Measurements from ENCODE around the gene SHROOM3. TPM values are rescaled to one million over a fixed set of nuclear protein-coding genes. Genes with fewer than 3 reads are reported as not detected.

SHROOM3 gene
- total RNA-seq, 1 donor from 2014 or later: 0.55 TPM

DNA sequence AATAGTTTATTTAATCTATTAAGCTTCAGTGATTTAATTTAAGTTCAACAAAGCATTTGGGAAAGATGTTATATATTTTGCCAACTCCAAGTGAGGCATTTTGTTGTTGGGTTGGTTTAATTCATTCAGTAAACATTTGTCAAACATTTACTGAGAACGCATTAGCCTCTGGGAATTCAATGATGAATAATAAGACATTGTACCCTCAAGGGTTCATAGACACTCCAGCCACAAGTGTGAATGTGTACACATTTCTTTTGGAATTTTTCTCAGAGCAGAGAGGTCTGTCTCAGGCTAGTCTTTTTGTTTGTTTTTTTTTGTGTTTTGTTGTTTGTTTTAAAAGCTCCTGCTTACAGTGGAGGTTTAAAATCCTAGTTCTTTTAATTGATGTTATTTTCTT, 259.0 kb downstream of the SHROOM3 start:
- CTCF ChIA-PET: no interaction called here
- Mint-ChIP-seq H3K4me1 (peaks cover 9% of the 10 kb centered on the region), H3K36me3 (ENCODE audit: low read depth) (no peaks in the 10 kb centered on the region), H3K27me3 (peaks cover 51% of the 10 kb centered on the region), H3K9me3 (no peaks in the 10 kb centered on the region), H3K4me3 (no peak overlapping the region), H3K27ac (no peak overlapping the region)
- no peak for DNase-seq
- POLR2A ChIA-PET: no interaction called here
- TF ChIP-seq, protein P1, sequence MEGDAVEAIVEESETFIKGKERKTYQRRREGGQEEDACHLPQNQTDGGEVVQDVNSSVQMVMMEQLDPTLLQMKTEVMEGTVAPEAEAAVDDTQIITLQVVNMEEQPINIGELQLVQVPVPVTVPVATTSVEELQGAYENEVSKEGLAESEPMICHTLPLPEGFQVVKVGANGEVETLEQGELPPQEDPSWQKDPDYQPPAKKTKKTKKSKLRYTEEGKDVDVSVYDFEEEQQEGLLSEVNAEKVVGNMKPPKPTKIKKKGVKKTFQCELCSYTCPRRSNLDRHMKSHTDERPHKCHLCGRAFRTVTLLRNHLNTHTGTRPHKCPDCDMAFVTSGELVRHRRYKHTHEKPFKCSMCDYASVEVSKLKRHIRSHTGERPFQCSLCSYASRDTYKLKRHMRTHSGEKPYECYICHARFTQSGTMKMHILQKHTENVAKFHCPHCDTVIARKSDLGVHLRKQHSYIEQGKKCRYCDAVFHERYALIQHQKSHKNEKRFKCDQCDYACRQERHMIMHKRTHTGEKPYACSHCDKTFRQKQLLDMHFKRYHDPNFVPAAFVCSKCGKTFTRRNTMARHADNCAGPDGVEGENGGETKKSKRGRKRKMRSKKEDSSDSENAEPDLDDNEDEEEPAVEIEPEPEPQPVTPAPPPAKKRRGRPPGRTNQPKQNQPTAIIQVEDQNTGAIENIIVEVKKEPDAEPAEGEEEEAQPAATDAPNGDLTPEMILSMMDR (IDR thresholded peaks at IDR 0.05): no peak
- intact Hi-C loops (cut with micrococcal nuclease): no loop called here
- no peak for ATAC-seq (ENCODE audit: low read depth)

DNA sequence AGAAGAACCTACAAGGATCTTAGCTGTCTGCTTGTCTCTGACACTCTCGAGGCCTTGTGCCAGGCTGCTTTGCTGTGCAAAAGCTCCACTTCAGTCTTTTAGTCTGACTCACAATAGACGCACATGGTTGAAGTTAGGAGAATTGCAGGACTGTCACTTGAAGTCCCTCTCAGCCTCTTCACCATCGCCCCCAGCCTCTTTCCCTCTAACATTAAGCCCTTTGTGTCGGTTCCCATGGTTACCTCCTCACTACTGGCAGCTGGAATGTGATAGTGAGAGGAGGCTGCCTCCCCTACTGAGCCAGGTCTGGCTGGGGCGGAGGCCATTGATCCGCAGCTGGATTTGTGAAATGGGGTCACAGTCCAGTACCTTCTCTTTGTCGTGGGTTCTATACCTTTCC, 261.1 kb downstream of the SHROOM3 start:
- Mint-ChIP-seq H3K9me3 (no peaks in the 10 kb centered on the region), H3K4me1 (no peaks in the 10 kb centered on the region), H3K27me3 (peaks cover 44% of the 10 kb centered on the region), H3K27ac (no peak overlapping the region), H3K4me3 (no peak overlapping the region), H3K36me3 (ENCODE audit: low read depth) (no peaks in the 10 kb centered on the region)
- TF ChIP-seq, protein P1 (IDR thresholded peaks at IDR 0.05): no peak
- ChIA-PET CTCF (no interaction called here), POLR2A (no interaction called here)
- ATAC-seq (ENCODE audit: low read depth): no peak
- DNase-seq: no peak
- intact Hi-C loops (cut with micrococcal nuclease): no loop called here

DNA sequence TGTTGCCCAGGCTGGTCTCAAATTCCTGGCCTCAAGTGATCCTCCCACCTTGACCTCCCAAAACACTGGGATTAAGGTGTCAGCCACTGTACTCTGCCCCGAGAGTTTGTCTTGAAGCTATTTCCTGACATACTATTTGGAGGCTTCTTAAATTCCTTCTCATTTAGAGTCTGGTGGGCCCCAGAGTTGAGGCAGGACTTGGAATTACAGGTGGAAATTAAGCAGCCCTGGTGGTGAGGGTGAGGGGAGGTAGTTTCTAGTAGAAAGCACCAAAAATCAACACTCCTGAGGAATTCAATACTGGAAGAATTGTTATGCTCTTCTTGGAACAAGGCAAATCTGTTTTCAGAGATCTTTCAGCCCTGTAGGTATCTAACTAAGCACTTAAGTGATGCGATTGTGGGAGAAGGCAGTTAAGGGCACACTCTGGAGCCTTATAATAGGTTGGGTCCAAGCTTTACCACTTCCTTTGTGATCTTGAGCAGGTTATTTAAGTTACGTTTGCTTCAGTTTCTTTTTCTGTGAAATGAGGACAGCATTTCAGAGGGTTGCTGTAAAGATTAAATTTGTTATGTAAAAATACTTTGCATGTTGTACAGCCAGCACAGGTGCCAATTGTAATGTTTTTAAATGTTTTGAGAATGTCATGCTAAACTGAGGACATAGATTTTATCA, 262.2 kb downstream of the SHROOM3 start:
- intact Hi-C loops (cut with micrococcal nuclease): no loop called here
- Mint-ChIP-seq H3K27ac (no peak overlapping the region), H3K4me1 (no peaks in the 10 kb centered on the region), H3K4me3 (no peak overlapping the region), H3K9me3 (no peaks in the 10 kb centered on the region), H3K27me3 (peaks cover 32% of the 10 kb centered on the region), H3K36me3 (ENCODE audit: low read depth) (no peaks in the 10 kb centered on the region)
- ChIA-PET CTCF (no interaction called here), POLR2A (no interaction called here)
- TF ChIP-seq, protein P1 (IDR thresholded peaks at IDR 0.05): no peak
- DNase-seq (no peak), ATAC-seq (ENCODE audit: low read depth) (no peak)

DNA sequence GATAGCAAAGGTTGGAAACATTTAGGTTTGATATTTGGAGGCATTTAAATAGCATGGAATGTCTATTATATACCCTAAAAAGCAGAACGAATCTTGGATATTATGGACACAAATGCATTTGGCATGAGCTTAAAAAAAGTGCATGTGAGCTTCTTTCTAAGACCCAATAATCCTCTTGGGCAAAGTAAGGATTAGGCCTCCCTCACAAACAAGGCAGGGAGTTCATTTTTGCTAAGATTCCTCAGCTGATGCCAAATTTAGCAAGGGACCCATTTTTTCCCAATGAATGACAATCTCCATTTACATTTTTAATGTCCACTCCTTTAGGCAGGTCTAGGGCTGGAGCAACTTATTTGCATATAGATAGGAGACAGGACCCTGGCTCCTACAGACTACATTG, 263.1 kb downstream of the SHROOM3 start:
- no peaks in the 10 kb centered on the region for H3K4me1 Mint-ChIP-seq
- H3K9me3 Mint-ChIP-seq: no peaks in the 10 kb centered on the region
- DNase-seq (no peak), ATAC-seq (ENCODE audit: low read depth) (no peak)
- TF ChIP-seq, protein P1 (IDR thresholded peaks at IDR 0.05): no peak
- no peaks in the 10 kb centered on the region for H3K36me3 Mint-ChIP-seq (ENCODE audit: low read depth)
- POLR2A ChIA-PET: no interaction called here
- intact Hi-C loops (cut with micrococcal nuclease): no loop called here
- H3K27ac Mint-ChIP-seq: no peak overlapping the region
- no peak overlapping the region for H3K4me3 Mint-ChIP-seq
- CTCF ChIA-PET: no interaction called here
- H3K27me3 Mint-ChIP-seq: peaks cover 25% of the 10 kb centered on the region

DNA sequence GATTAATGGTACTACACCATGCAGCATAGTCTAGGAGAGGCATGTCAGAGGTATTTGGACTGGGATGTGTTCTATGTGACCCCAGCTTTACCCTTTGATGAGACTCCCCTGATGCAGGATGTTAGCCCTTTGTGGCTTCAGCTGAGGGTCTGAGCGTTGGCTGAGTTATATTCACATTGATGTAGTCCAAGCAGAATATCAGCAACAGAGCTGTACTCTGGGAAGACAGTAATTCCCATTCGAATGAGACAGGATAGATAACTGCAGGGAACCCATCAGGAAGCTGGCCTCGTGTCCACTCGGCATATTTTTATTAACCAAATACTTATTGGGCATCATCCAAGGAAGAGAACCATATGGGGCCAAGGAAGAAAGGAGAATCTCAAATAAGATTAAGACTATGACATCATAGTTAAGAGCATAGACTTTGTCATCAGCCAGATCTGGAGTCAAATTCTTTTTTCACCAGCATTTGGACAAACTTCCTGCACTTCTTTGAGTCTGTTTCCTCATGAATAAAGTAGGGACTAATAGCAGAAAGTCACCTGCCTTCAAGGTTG, 264.8 kb downstream of the SHROOM3 start:
- Mint-ChIP-seq H3K4me1 (no peaks in the 10 kb centered on the region), H3K36me3 (ENCODE audit: low read depth) (no peaks in the 10 kb centered on the region), H3K9me3 (no peaks in the 10 kb centered on the region), H3K27ac (no peak overlapping the region), H3K27me3 (peaks cover 15% of the 10 kb centered on the region), H3K4me3 (no peak overlapping the region)
- ATAC-seq (ENCODE audit: low read depth) (no peak), DNase-seq (no peak)
- TF ChIP-seq, protein P1 (IDR thresholded peaks at IDR 0.05): no peak
- intact Hi-C loops (cut with micrococcal nuclease): no loop called here
- ChIA-PET CTCF (no interaction called here), POLR2A (no interaction called here)

Measured in activated B cell treated with CpG ODN at 0.5 μM for 24 hours (primary cell).